NCI-H510A treated with DMSO at 0.1 percent for 48 hours (cell line): ENCODE measurements around the gene CCDC43.
"Not testable (repeated sequence)": the region's sequence is repeated elsewhere in the genome, so short reads cannot be mapped to it uniquely, and the experiment has no call there.

Experiments
- DNase-seq: peaks from one replicate; lab custom pipeline; 2025; lab: John Stamatoyannopoulos, UW

Gene CCDC43

GRCh38 chr17:44689477-44690217 is at the start of gene CCDC43:
CCDC43 (minus strand) TSS chr17:44689776; CDS start chr17:44689753, 23 bp downstream.
- DNase-seq = peak; percentile 69

- DNase-seq = no peak
Measured at GRCh38 chr17:44738214-44738906, 48.8 kb upstream of the CCDC43 start.

GRCh38 chr17:44736551-44737240 is 47.1 kb upstream of the CCDC43 start:
- no peak for DNase-seq

- no peak for DNase-seq
Measured at GRCh38 chr17:44734272-44734671, 44.7 kb upstream of the CCDC43 start.

GRCh38 chr17:44733753-44734152 is 44.2 kb upstream of the CCDC43 start:
- DNase-seq = peak; percentile 54

GRCh38 chr17:44726121-44726520 is 36.5 kb upstream of the CCDC43 start:
- DNase-seq = not testable (repeated sequence)

- DNase-seq = no peak
Measured at GRCh38 chr17:44722254-44722653, 32.7 kb upstream of the CCDC43 start.

GRCh38 chr17:44719444-44719843 is 29.9 kb upstream of the CCDC43 start:
- no peak for DNase-seq

GRCh38 chr17:44708401-44709263 is 19.1 kb upstream of the CCDC43 start, which contains the start of gene DBF4B:
DBF4B (plus strand) TSS chr17:44708665; CDS start chr17:44708821, 156 bp downstream.
- peak; percentile 88 for DNase-seq

GRCh38 chr17:44707755-44708400 is 18.3 kb upstream of the CCDC43 start:
- DNase-seq = no peak

GRCh38 chr17:44700288-44700687 is 10.7 kb upstream of the CCDC43 start:
- not testable (repeated sequence) for DNase-seq

GRCh38 chr17:44693609-44694008 is 4.0 kb upstream of the CCDC43 start:
- no peak for DNase-seq

- peak; percentile 24 for DNase-seq
Measured at GRCh38 chr17:44690746-44691306, 1.2 kb upstream of the CCDC43 start.

- DNase-seq = no peak
Measured at GRCh38 chr17:44688675-44689476, 700 bp downstream of the CCDC43 start.

GRCh38 chr17:44688200-44688599 is 1.4 kb downstream of the CCDC43 start:
- no peak for DNase-seq

GRCh38 chr17:44687756-44688155 is 1.8 kb downstream of the CCDC43 start:
- DNase-seq = no peak

- DNase-seq = not testable (repeated sequence)
Measured at GRCh38 chr17:44683303-44683702, 6.3 kb downstream of the CCDC43 start.

- DNase-seq = no peak
Measured at GRCh38 chr17:44677136-44677535, 12.4 kb downstream of the CCDC43 start.

GRCh38 chr17:44673893-44674292 is 15.7 kb downstream of the CCDC43 start:
- no peak for DNase-seq

GRCh38 chr17:44672479-44673093 is 17.0 kb downstream of the CCDC43 start:
- peak; percentile 21 for DNase-seq
